OCI-LY1 (cell line): ENCODE data around the gene ZNF41.
"Not testable (repeated sequence)": the region's sequence is repeated elsewhere in the genome, so short reads cannot be mapped to it uniquely, and the experiment has no call there.

Source experiments
- H2AFZ ChIP-seq: fragments of 200-600 bp; sonication (generic), shearing (Covaris generic); 2 replicates; pipeline ENCODE4 v1.6.0; 2014; ENCODE audit warnings: antibody characterized with exemption, mild to moderate bottlenecking, low read length
- H3F3A ChIP-seq: fragments of 200-600 bp; sonication (generic), shearing (Covaris generic); 2 replicates; pipeline ENCODE4 v1.6.0; 2014; ENCODE audit warnings: mild to moderate bottlenecking, antibody characterized with exemption, low read length, moderate library complexity; ENCODE audit not compliant: insufficient read depth
- H3K27ac ChIP-seq: fragments of 200-600 bp; sonication (generic); 2 replicates; pipeline ENCODE4 v1.5.1; 2014; ENCODE audit warnings: low read length, mixed run types, mild to moderate bottlenecking, low read depth; ENCODE audit not compliant: poor library complexity, severe bottlenecking
- H3K27me3 ChIP-seq: fragments of 200-600 bp; sonication (generic); 2 replicates; pipeline ENCODE4 v1.6.0; 2014; ENCODE audit warnings: antibody characterized with exemption, mild to moderate bottlenecking, low read length, moderate library complexity; ENCODE audit not compliant: insufficient read depth
- H3K36me3 ChIP-seq: fragments of 200-600 bp; sonication (generic); 2 replicates; pipeline ENCODE4 v1.6.1; 2014; ENCODE audit warnings: mild to moderate bottlenecking, antibody characterized with exemption, low read length, moderate library complexity, mixed read lengths; ENCODE audit not compliant: insufficient read depth
- H3K4me1 ChIP-seq: fragments of 200-600 bp; sonication (generic); 2 replicates; pipeline ENCODE4 v1.5.1; 2014; ENCODE audit warnings: mild to moderate bottlenecking, low read length, moderate library complexity; ENCODE audit not compliant: insufficient read depth, severe bottlenecking
- H3K4me2 ChIP-seq: fragments of 200-600 bp; sonication (generic), shearing (Covaris generic); 2 replicates; pipeline ENCODE4 v1.6.1; 2014; ENCODE audit warnings: low read length
- H3K4me3 ChIP-seq: fragments of 200-600 bp; sonication (generic); 2 replicates; pipeline ENCODE4 v1.5.1; 2014; ENCODE audit warnings: low read length, low read depth, mild to moderate bottlenecking, mixed read lengths; ENCODE audit not compliant: poor library complexity, severe bottlenecking
- H3K79me2 ChIP-seq: fragments of 200-600 bp; shearing (Covaris generic); 2 replicates; pipeline ENCODE4 v1.6.1; 2016; ENCODE audit warnings: mixed run types, low read length, mixed read lengths; ENCODE audit not compliant: insufficient read depth
- H3K9ac ChIP-seq: fragments of 200-600 bp; sonication (generic), shearing (Covaris generic); 2 replicates; pipeline ENCODE4 v1.6.1; 2014; ENCODE audit warnings: mild to moderate bottlenecking, low read length, mixed read lengths
- H3K9me2 ChIP-seq: fragments of 200-600 bp; sonication (generic), shearing (Covaris generic); 2 replicates; pipeline ENCODE4 v1.6.1; 2014; ENCODE audit warnings: low read depth, mild to moderate bottlenecking, low read length, mixed read lengths
- H3K9me3 ChIP-seq: fragments of 200-600 bp; shearing (Covaris generic); 2 replicates; pipeline ENCODE4 v1.6.1; 2014; ENCODE audit warnings: low read length, mixed read lengths
- H4K20me1 ChIP-seq: fragments of 200-600 bp; sonication (generic), shearing (Covaris generic); 2 replicates; pipeline ENCODE4 v1.6.0; 2016; ENCODE audit warnings: mild to moderate bottlenecking, low read length; ENCODE audit not compliant: insufficient read depth
- CTCF ChIP-seq: fragments of 200-600 bp; sonication (generic), shearing (Covaris generic); IDR thresholded peaks from 2 replicates; pipeline ENCODE4 v1.5.1; 2017; ENCODE audit warnings: mild to moderate bottlenecking, antibody characterized with exemption, low read length, moderate library complexity, mixed read lengths
- EZH2 ChIP-seq: fragments of 200-600 bp; sonication (generic), shearing (Covaris generic); IDR thresholded peaks from 2 replicates; pipeline ENCODE4 v1.8.0; 2017; ENCODE audit warnings: borderline replicate concordance, mixed run types, mild to moderate bottlenecking, antibody characterized with exemption, low read length, moderate library complexity, mixed read lengths

Gene ZNF41

GRCh38 chrX:47498411-47498810 lies 15.4 kb upstream of the ZNF41 start:
- Histone ChIP-seq H3K4me1 (no peaks in the 10 kb centered on the region), H3F3A (no peaks in the 10 kb centered on the region)

GRCh38 chrX:47497271-47497888 lies 14.4 kb upstream of the ZNF41 start:
- H4K20me1 ChIP-seq, result no peaks in the 10 kb centered on the region

More at GRCh38 chrX:47498411-47498810, 15.4 kb upstream of the ZNF41 start:
- TF ChIP-seq CTCF (no peak), EZH2 (no peak)
- Histone ChIP-seq H2AFZ (no peak overlapping the region), H3K4me2 (no peak overlapping the region), H3K79me2 (no peaks in the 10 kb centered on the region), H3K27ac (no peak overlapping the region), H3K27me3 (no peaks in the 10 kb centered on the region), H3K9ac (no peak overlapping the region), H3K9me2 (no peaks in the 10 kb centered on the region), H3K36me3 (no peaks in the 10 kb centered on the region; the same call in 1 of the 2 replicates), H4K20me1 (no peaks in the 10 kb centered on the region), H3K4me3 (no peak overlapping the region), H3K9me3 (no peaks in the 10 kb centered on the region)

GRCh38 chrX:47492133-47492532 lies 9.1 kb upstream of the ZNF41 start:
- not testable (repeated sequence) for H3K9me2 ChIP-seq, H3K9me3 ChIP-seq, H2AFZ ChIP-seq

More at GRCh38 chrX:47497271-47497888, 14.4 kb upstream of the ZNF41 start:
- no peak overlapping the region for H2AFZ ChIP-seq
- no peaks in the 10 kb centered on the region; the same call in 1 of the 2 replicates for H3K36me3 ChIP-seq
- no peaks in the 10 kb centered on the region for H3K4me1 ChIP-seq
- TF ChIP-seq CTCF (peak; percentile 48), EZH2 (no peak)
- no peak overlapping the region for H3K9ac ChIP-seq
- no peaks in the 10 kb centered on the region for H3K9me2 ChIP-seq
- H3K9me3 ChIP-seq, result no peaks in the 10 kb centered on the region
- H3K4me2 ChIP-seq, result no peak overlapping the region
- H3K27me3 ChIP-seq, result no peaks in the 10 kb centered on the region
- H3F3A ChIP-seq, result no peaks in the 10 kb centered on the region
- H3K79me2 ChIP-seq, result no peaks in the 10 kb centered on the region
- H3K27ac ChIP-seq, result no peak overlapping the region
- no peak overlapping the region for H3K4me3 ChIP-seq

More at GRCh38 chrX:47492133-47492532, 9.1 kb upstream of the ZNF41 start:
- not testable (repeated sequence) for H3K79me2 ChIP-seq, H3K9ac ChIP-seq, H3K4me2 ChIP-seq, H3K27me3 ChIP-seq, H3K27ac ChIP-seq, H3K4me1 ChIP-seq, H3F3A ChIP-seq, H3K36me3 ChIP-seq, H4K20me1 ChIP-seq, H3K4me3 ChIP-seq
